Mucosa of descending colon (tissue), 3 donors: ENCODE results near the gene RDH8. TPM values are rescaled to one million over a fixed set of nuclear protein-coding genes. Genes with fewer than 3 reads are reported as not detected.

Experiments used
- ATAC-seq: fragments of 200-7000 bp; cut with Tn5 transposase; one replicate; pipeline ENCODE4 v1.9.1; 2020; ENCODE audit warnings: mild to moderate bottlenecking, moderate library complexity
- DNase-seq, 3 donors: peaks; one replicate each; pipeline ENCODE4 v3.0.0-alpha.2; 2020
- H3K36me3 ChIP-seq: fragments of 200-600 bp; one replicate; pipeline ENCODE4 v1.8.0; 2021; ENCODE audit warnings: low read depth, mild to moderate bottlenecking
- H3K4me1 ChIP-seq: fragments of 200-600 bp; one replicate; pipeline ENCODE4 v1.8.0; 2021; ENCODE audit warnings: low read depth, mild to moderate bottlenecking
- H3K4me3 ChIP-seq: fragments of 200-600 bp; one replicate; pipeline ENCODE4 v1.8.0; 2021; ENCODE audit warnings: mild to moderate bottlenecking
- H3K9me3 ChIP-seq: fragments of 200-600 bp; one replicate; pipeline ENCODE4 v1.8.0; 2021; ENCODE audit warnings: mild to moderate bottlenecking
- CTCF ChIP-seq: fragments of 200-600 bp; IDR thresholded peaks from one replicate; pipeline ENCODE4 v1.8.0; 2022; ENCODE audit warnings: antibody characterized with exemption, mild to moderate bottlenecking
- intact Hi-C, 2 donors: fragments of 100-400 bp; cut with DNase I in 1 of 2; cut with micrococcal nuclease in 1 of 2; formaldehyde crosslinking; loops; one replicate each; pipeline versions ENCODE4 v1.11.0 to v1.11.1; 2022; cut with DNase I, micrococcal nuclease
- long read RNA-seq, 2 donors: library from polyadenylated mRNA; unstranded; transcript quantifications; one replicate each; pipeline ENCODE4 v2.0.0, GENCODE V29; 2019 to 2021
- total RNA-seq, 3 donors: library from RNA; stranded (reverse); fragmentation: NEBNext Ultra II Directional in 2 of 3; extraction: Animal tissue kit (Norgen Biotek cat#: 25700) in 2 of 3; gene quantifications; one replicate each; pipeline versions ENCODE4 v1.2.1 to v1.2.4, GENCODE V29; 2021 to 2023
- donor health status: DM: no; HTN: no; CAD: no; lungs with moderate emphysema.
- donor health status: DM: no; HTN: no; CAD: no.
- donor health status: DM: no; HTN: yes; CAD: no.

Gene RDH8
- not detected for total RNA-seq
- long read RNA-seq, donor 1, result 0 reads
- long read RNA-seq, donor 2, result 0 reads

GRCh38 chr19:10013316-10013715 lies at the start of gene RDH8:
Gene RDH8, plus strand, starts transcription at chr19:10013483. Its CDS starts 15 bp downstream, at chr19:10013498.
- no peaks in the 10 kb centered on the region for H3K9me3 ChIP-seq
- no peak for ATAC-seq
- peaks cover 14% of the 10 kb centered on the region for H3K4me1 ChIP-seq
- H3K36me3 ChIP-seq, result no peaks in the 10 kb centered on the region
- TF ChIP-seq CTCF, result no peak
- intact Hi-C loops, result no loop called here
- H3K4me3 ChIP-seq, result no peak within 1 kb of the TSS
- DNase-seq, result no peak

DNA sequence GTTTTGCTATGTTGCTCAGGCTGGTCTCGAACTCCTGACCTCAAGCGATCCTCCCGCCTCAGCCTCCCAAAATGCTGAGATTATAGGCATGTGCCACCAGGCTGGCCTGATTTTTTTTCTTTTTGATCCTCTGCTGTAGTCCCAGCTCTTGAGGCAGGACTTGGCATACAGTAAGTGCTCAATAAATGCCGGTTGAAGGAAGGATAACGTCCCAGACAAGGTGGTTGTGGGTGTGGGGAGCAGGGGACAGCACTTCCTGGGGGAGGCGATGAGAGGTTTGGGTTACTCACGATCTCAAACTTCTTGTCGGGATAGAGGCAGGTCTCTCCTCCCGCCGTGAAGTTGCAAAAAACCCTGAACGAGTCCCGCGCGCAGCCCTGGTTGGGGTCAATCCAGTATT lies 47.3 kb upstream of the RDH8 start:
- intact Hi-C loops, result no loop called here
- no peaks in the 10 kb centered on the region for H3K36me3 ChIP-seq
- H3K4me1 ChIP-seq, result no peaks in the 10 kb centered on the region
- TF ChIP-seq CTCF, result no peak
- H3K9me3 ChIP-seq, result no peaks in the 10 kb centered on the region
- DNase-seq (no peak), ATAC-seq (no peak)
- H3K4me3 ChIP-seq, result no peak overlapping the region

DNA sequence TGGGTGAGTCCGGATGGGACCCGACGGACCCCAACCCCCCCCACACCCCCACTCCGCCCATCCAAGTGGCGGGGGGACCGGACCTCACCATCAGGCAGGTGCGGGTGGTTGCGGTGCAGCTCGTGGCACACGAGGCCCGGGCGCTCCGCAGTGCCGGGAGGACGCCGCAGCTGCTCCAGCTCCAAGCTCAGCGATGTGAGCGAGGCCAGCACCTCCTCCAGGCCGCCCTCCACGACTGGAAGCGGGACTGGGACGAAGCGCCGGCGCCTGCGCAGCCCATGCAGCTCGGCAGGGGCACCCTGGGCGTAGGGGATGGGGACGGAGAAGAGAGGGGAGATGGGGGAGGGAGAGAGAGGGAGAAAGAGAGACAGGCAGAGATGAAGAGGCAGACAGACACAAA lies 46.8 kb upstream of the RDH8 start:
- H3K4me1 ChIP-seq, result no peaks in the 10 kb centered on the region
- no peak for ATAC-seq
- H3K4me3 ChIP-seq, result no peak overlapping the region
- H3K36me3 ChIP-seq, result no peaks in the 10 kb centered on the region
- no peak for TF ChIP-seq CTCF
- intact Hi-C loops, result no loop called here
- DNase-seq, result no peak
- no peaks in the 10 kb centered on the region for H3K9me3 ChIP-seq

DNA sequence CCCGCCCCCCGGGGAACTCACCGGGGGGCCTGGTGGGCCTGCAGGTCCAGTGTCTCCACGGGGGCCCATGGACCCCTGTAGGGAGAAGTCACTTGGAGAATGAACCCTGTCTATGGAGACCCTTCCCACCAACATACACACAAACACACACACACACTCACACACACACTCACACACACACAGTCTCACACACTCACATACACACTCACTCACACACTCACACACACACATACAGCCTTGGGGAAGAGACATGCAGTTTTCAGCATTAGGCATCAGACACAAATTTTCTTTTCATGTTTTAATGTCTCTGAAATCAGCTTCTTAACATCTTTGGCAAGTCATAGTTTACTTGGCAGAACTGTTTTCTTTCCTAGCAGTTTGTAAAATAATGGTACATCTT lies 46.0 kb upstream of the RDH8 start:
- ATAC-seq (no peak), DNase-seq (no peak)
- H3K9me3 ChIP-seq, result no peaks in the 10 kb centered on the region
- no peaks in the 10 kb centered on the region for H3K4me1 ChIP-seq
- TF ChIP-seq CTCF, result no peak
- intact Hi-C loops, result no loop called here
- no peak overlapping the region for H3K4me3 ChIP-seq
- H3K36me3 ChIP-seq, result no peaks in the 10 kb centered on the region

- H3K36me3 ChIP-seq, result no peaks in the 10 kb centered on the region
- no peak for ATAC-seq
- no peak for TF ChIP-seq CTCF
- H3K4me1 ChIP-seq, result no peaks in the 10 kb centered on the region
- no peak overlapping the region for H3K4me3 ChIP-seq
- DNase-seq, result no peak
- H3K9me3 ChIP-seq, result no peaks in the 10 kb centered on the region
- intact Hi-C loops, result no loop called here
These were observed 44.2 kb upstream of the RDH8 start for GRCh38 chr19:9968820-9969687.
